ENCODE data around the gene PDCD11.
"Not testable (repeated sequence)": the region's sequence is repeated elsewhere in the genome, so short reads cannot be mapped to it uniquely, and the experiment has no call there.

PDCD11 gene

DNA sequence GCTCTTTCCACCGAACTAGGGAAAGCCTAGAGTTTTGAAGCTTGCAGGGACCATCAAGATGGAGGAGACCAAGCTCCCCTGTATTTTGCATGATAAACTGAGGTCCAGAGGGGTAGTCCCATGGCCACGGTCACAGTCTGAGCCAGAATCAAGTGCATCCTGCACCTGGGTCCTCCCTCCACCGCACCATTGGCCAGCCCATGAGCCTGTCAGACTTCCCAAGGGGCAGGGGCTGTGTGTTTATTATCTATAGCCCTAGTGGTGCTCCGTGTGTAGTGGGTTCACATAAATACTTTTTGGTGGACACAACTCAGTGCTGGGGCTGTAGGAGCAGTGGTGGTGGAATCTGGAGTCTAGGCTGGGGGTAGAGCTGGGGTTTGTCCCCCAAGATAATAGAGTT lies 79.0 kb downstream of the PDCD11 start:
- DNase-seq (ENCODE audit: low read depth), result no peak
- TF ChIP-seq, protein P1, sequence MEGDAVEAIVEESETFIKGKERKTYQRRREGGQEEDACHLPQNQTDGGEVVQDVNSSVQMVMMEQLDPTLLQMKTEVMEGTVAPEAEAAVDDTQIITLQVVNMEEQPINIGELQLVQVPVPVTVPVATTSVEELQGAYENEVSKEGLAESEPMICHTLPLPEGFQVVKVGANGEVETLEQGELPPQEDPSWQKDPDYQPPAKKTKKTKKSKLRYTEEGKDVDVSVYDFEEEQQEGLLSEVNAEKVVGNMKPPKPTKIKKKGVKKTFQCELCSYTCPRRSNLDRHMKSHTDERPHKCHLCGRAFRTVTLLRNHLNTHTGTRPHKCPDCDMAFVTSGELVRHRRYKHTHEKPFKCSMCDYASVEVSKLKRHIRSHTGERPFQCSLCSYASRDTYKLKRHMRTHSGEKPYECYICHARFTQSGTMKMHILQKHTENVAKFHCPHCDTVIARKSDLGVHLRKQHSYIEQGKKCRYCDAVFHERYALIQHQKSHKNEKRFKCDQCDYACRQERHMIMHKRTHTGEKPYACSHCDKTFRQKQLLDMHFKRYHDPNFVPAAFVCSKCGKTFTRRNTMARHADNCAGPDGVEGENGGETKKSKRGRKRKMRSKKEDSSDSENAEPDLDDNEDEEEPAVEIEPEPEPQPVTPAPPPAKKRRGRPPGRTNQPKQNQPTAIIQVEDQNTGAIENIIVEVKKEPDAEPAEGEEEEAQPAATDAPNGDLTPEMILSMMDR (IDR thresholded peaks at IDR 0.05; ENCODE audit: low read depth, low read length, missing control alignments), result no peak
- no peak overlapping the region for H3K4me3 ChIP-seq (ENCODE audit: low read depth, low read length)

DNA sequence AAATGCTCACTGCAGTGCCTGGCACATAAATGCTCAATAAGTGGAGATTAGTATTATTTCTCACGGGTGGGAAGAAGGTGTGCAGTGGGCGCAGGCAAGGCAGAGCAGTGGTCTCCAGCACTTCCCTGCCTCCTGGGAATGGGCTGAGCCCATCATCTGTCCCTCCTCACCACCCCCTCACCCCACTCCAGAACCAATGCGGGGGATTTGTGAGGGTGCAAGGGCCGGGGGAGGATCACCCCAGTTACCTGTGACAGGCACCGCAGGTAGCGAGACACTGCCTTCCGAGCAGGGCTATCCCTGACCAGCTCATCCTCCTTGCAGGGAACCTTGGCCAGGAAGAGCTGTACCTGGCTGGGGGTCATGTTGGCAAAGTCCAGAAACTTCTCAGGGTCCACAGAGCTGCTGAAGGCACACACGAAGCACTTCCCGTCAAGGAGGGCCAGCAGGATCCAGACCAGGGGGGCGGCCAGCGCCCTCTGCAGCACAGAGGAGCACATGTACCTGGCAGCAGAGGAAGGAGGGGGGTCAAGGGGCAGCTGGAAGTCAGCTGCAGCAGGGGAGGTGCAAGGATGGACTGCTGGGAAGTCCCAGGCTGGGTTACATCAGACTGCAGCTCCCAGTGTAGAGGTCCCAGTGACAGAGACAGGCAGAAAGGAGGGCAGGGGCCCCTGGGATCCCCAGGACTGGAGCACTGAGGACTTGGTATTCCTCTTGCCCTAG lies 79.8 kb downstream of the PDCD11 start:
- peak; percentile 35 for DNase-seq (ENCODE audit: low read depth)
- no peak overlapping the region for H3K4me3 ChIP-seq (ENCODE audit: low read depth, low read length)
- TF ChIP-seq, protein P1 (IDR thresholded peaks at IDR 0.05; ENCODE audit: low read depth, low read length, missing control alignments), result peak; percentile 79

DNA sequence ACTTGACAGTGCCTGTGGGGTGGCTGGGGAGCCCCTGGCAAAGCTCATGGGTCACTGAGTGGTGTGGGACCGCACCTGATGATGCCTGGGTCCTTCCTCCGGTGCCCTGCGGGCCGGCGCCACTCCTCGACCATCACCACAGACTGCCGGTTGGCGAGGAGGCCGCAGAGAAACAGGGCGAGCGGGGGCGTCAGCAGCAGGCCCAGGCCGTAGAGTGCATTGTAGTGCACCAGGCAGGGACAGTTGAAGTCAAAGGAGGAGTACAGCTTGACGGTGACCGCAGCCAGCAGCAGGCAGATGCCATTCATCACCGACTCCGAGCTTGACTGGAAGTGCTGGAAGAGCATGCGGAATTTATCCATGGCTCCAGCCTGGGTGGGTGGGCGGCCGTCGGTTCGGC lies 82.2 kb downstream of the PDCD11 start:
- TF ChIP-seq, protein P1 (IDR thresholded peaks at IDR 0.05; ENCODE audit: low read depth, low read length, missing control alignments), result no peak
- H3K4me3 ChIP-seq (ENCODE audit: low read depth, low read length), result no peak overlapping the region
- no peak for DNase-seq (ENCODE audit: low read depth)

DNA sequence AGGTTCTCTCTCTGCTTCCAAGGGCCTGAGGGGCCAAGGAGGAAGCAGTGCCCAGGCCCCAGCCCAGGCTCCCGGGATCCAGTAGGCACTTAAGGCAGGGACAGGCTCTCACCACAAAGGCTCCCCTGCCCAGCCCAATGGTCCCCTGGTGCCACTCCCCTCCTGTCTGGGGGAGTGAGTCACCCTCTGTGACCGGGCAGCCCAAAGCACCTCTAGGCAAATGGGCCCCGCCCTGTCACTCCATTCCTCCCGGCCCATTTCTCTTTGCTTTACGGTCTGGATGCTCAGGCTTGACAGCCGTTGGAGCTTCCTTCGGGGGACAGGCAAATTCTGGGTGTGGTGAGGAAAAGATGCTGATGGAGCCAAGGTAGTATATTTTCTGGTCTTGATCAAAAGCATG lies 82.7 kb downstream of the PDCD11 start, which contains the start of gene CALHM3:
Gene CALHM3, minus strand, starts transcription at position 106 of the 400 bp plus-strand sequence. CDS start 208 bp downstream, outside the sequence.
- TF ChIP-seq, protein P1 (IDR thresholded peaks at IDR 0.05; ENCODE audit: low read depth, low read length, missing control alignments), result no peak
- no peak for DNase-seq (ENCODE audit: low read depth)

DNA sequence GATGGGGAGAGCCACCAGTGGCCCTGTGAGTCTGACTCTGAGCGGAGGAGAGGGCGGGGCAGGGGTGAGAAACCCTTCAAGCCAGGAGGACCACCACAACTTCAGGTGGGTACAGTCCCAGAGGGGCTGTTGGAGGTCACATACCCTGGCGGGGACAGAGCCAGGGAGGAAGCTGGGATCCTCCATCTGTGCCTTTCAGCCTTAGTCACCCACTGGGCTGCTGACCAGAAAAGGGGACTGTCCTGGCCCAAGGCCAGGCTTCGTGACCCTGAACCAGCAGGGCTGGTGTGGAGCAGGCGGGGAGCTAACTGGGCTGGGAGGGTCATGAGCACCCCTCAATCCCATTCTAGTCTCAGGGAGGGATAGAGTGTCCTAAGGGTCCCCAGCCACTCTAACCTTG lies 84.1 kb downstream of the PDCD11 start:
- DNase-seq (ENCODE audit: low read depth), result no peak
- no peak overlapping the region for H3K4me3 ChIP-seq (ENCODE audit: low read depth, low read length)
- TF ChIP-seq, protein P1 (IDR thresholded peaks at IDR 0.05; ENCODE audit: low read depth, low read length, missing control alignments), result no peak

More for the DNA sequence above, 82.7 kb downstream of the PDCD11 start, which contains the start of gene CALHM3:
- H3K4me3 ChIP-seq (ENCODE audit: low read depth, low read length), result no peak within 1 kb of the TSS

DNA sequence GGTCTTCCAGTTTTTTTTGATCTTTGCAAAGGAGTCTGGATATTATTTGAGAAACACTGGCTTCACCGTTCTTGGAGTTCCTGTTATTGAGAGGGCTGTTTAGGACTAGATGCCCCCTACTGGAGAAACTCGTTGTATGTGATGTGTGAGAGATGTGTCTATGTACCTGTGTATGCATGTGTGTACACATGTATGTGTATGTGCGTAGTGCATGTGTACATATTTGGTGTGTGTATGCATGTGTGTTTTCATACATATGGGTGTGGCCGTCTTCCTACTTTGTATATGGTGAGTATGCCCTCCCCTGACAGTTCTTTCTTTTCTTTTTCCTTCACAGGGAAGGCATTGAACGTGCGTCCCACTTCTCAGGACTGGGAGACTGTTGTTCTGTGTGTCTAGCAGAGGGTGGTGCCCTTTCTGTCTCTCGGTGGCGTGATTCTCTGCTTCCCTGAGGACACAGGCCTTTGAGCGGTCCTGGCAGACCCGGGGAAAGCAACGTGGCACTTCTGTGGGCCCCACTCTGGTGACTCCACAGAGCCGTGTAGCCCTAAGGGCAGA lies 85.6 kb downstream of the PDCD11 start:
- DNase-seq (ENCODE audit: low read depth), result peak; percentile 73
- no peak overlapping the region for H3K4me3 ChIP-seq (ENCODE audit: low read depth, low read length)
- TF ChIP-seq, protein P1 (IDR thresholded peaks at IDR 0.05; ENCODE audit: low read depth, low read length, missing control alignments), result peak; percentile 81

DNA sequence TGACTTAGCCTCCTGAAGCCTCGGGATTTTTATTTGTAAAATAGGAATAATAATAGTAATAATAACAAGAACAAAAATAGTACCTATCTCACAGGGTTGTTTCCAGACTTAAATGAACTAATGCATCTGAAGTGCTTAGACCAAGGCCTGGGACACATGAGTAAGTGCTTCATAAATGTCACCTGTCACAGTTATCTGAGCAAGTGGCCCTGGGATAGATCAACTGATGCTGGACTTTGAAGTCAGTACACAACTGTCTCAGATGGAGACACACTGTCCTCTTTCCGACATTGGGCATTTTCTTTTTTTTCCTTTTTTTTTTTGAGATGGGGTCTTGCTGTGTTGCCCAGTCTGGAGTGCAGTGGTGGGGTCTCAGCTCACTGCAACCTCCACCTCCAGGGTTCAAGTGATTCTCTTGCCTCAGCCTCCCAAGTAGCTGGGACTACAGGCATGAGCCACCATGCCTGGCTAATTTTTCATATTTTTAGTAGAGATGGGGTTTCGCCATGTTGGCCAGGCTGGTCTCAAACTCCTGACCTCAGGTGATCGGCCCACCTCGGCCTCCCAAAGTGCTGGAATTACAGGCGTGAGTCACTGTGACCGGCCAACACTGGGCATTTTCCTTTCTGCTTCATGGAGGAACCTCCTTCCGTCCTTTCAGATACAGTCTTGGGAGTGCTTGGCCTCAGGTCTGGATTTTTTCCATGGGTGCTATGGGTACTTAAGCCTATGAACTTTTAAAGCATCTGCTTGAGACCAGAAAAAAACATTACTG lies 90.4 kb downstream of the PDCD11 start:
- DNase-seq (ENCODE audit: low read depth); H3K4me3 ChIP-seq (ENCODE audit: low read depth, low read length): not testable (repeated sequence)

Measured in GM12864 (cell line).